Activated T-helper 1 cell treated with Interleukin-2 at 50 U/mL for 16 hours (primary cell): Measurements from ENCODE around the gene LPCAT1.

Experiments used
- DNase-seq: peaks from one replicate; pipeline ENCODE4 v3.0.0-alpha.2; 2020; ENCODE audit warnings: low read depth

Gene LPCAT1

GRCh38 chr5:1555011-1555807 lies 31.4 kb upstream of the LPCAT1 start:
- no peak for DNase-seq

DNA sequence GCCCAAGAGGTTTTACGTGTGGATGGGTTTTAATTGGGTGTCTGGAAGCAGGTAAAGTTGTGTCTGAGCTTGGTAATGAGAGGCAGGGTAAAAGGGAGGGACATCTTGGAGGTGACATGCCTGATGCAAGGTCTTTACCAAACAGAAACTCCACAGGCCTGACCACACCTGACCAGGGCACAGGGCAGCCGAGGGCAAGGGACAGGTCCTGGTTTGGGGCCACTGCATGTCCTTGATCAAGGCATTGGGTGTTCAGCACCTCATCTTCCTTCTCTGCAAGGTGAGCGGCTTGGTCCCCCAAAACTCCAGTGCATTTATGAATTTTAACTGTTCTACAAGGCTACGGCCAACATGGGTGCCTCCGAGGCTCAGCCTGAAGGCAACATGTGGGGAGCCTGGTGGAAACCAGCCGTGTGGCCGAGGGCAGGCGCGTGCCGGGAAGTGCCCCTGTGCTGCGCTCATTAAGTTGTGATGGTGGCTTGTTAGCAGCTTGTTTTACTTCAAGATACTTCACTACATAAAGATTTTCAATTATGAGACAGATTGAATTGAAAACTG lies 30.7 kb upstream of the LPCAT1 start:
- DNase-seq, result no peak

- no peak for DNase-seq
Observed at GRCh38 chr5:1553539-1554409, 30.0 kb upstream of the LPCAT1 start.

DNA sequence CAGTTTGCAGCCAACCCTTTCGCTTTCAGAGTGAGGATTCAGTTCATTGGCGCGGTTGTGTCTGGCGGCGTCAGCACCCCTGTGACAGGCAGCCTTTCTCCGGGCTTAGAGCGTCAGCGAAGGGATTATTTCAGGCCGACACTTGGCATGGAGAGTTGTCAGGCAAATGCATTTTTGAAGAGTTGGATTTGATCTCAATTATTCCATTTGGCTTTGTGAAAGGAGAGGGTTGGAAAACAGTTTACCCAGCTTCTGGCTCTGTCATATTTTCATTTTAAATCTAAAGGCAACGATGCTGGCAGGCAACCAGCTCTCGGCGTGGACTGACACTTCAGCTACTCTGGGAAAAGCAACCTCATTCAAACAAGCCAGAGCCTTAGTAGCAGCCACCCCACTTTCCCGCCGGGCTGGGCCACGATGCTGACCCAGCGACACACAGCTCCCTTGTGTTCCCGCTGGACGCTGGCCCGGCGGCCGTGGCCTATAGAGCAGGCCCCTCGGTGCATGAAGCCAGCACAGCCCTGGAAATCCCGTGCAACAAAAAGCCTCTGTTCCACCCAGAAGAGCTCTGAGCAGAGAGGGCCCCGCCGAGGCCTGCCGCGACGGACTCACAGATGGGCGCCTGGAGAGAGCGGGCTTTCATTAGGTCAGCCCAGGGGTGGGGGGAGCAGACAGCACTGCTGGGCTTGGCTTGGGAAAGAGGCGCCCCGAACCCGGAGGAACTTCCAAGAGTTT lies 28.9 kb upstream of the LPCAT1 start:
- no peak for DNase-seq

DNA sequence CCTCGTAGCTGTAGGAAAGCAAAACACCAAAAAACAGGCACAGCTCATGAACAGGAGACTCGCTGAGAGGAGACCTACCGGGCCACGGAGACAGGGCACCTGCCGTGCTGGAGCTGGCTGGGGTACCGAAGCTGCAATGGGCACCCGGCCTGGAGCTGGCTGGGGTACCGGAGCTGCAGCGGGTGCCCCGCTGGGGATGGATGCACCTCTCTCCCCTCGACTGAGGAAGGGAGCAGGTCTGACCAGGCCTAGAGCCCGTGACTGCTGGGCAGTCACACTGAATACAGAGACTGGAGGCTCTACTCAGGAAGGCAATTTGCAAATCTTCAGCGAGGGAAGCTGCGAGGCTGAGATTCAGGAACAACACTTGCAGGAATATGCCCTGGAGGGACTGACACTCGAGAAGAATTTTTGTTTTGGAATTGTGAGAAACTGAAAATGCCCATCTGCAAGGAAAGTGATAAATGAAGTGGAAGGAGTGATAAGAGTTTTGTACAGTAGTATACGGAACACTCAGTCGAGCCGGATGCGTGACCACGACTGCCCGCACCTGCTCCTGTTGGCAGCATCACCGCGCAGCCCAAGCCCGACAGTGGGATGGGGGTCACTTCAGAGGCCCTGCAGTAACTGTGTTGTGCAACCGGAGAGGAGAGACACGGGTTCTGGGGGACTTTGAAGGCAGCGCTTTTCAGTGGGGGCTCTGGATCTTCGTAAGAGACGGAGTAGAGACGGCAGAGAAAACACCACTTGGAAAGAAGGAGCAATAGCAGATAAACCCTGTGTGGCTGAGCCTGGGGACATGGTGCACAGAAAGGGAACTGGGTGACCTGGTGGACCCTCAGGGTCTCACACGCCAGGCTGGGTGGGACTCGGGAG lies 27.9 kb upstream of the LPCAT1 start:
- no peak for DNase-seq

DNA sequence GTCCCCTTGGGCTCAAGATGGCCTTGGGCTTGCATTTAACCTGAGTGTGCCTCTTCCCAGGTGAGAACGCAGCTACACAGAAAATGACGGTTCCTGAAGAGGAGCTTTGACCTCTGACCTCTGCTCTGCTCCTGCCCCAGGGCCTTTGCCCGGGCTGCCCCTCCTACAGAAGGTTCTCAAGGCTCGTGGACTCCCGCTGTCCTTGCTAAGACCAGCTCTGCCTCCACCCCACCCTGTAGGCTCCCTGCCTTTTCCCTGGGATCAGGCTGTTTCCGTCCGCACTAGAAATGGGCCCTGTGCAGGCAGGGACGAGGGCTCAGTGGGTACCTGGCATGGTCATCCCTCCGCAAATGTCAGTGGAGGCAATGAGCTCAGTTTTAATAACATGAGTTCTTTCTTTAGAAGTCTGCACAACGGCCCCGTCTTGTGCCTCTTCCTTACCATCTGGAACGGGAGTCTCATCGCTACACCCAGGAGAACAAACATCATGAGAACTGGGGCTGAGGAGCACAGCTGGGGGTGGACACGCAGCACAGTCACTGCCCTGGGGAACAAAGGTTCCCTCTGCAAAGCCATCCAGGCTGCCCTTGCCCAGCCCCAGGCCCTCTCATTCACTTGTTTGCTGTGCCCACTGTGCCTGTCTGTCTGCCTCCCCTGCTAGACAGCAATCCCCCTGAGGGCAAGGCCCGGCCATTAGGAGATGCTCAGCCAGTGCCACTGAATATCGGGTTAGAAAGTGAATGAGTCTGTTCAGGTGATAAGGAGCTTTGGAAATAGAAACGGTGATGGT lies 26.7 kb upstream of the LPCAT1 start:
- no peak for DNase-seq

DNA sequence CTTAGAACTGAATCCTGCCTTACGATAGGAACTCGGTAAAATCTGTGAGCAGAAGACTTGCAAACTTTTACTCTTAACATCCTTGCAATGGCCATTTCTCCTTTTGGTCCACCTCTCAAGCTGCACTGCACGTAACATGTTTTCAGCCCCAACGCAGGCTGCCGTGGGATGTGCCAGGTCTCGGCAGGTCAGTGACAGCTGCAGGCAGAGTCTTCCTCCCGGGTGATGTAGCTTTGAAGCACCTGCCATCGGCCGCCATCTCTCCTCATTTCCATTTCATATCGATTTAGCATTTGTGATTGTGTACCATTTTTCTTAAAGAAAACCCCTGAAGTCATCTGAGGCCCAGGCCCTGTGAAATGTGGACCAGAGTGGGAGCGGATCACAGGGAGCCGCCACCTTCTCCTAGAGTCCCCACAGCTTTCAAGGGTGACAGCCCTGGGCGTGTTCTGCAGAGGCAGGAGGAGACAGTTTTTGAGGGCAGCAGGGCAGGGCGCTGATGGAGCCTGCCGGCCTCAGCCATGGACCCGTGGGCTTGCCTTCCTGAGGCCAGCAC lies 25.8 kb upstream of the LPCAT1 start:
- DNase-seq, result no peak

DNA sequence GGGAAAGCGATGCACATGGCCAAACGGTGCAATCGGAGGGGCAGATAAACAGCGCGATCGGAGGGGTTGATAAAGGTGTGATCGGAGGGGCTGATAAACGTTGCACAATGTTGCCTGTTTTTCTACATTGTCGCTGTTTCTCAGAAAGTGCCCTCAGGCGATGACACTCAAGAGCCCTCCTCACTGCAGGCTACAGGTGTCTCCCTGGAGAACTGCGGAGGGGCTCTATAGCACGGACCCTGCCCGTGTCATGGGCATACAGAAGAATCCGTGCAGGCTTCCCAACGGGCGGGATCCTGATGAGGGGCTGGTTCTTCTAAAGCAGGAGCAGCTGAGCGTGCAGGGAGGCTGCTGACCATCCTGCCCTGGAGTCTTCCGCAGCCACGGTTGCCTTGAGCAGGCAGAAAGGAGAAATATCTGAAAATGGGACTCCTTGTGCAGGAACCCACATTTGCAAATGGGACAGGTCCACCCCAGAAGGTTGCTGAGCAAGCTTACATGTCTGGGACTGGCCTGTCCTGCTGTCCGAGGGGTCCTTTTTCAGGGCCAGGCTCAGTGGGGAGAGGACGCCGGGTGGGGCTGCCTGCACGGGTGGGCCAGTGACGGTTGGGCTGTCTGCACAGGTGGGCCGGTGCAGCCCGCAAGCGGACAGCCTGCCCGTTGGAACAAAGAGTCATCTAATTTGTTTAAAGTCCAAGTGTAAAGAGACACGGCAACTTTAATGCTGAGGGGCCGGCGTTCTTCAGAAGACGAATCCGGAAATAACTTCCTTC lies 25.1 kb upstream of the LPCAT1 start:
- no peak for DNase-seq

- DNase-seq, result no peak
Observed at GRCh38 chr5:1547655-1548054, 23.9 kb upstream of the LPCAT1 start.

DNA sequence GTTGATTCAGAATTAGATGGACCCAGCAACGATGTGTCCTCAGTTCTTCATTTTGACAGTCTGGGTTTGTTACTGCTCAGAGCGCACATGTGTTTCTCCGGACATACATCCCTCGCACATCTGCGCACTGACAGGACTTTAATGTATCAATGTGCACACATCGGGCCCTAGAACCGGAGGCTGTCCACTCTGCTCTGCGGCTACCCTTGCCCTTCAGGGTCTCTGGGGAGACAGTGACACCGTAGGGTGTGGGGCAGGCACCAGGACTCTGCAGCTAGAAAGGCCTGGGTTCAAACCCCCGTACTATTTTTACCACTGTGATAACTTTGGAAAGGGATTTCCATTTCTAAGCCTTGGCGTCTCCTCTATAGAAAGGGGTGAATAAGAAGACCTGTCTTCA lies 23.5 kb upstream of the LPCAT1 start:
- no peak for DNase-seq

- no peak for DNase-seq
Observed at GRCh38 chr5:1546556-1546955, 22.8 kb upstream of the LPCAT1 start.

- no peak for DNase-seq
Observed at GRCh38 chr5:1545805-1546355, 22.1 kb upstream of the LPCAT1 start.

GRCh38 chr5:1545126-1545804 lies 21.5 kb upstream of the LPCAT1 start:
- DNase-seq, result no peak

- DNase-seq, result no peak
Observed at GRCh38 chr5:1544294-1544961, 20.7 kb upstream of the LPCAT1 start.

DNA sequence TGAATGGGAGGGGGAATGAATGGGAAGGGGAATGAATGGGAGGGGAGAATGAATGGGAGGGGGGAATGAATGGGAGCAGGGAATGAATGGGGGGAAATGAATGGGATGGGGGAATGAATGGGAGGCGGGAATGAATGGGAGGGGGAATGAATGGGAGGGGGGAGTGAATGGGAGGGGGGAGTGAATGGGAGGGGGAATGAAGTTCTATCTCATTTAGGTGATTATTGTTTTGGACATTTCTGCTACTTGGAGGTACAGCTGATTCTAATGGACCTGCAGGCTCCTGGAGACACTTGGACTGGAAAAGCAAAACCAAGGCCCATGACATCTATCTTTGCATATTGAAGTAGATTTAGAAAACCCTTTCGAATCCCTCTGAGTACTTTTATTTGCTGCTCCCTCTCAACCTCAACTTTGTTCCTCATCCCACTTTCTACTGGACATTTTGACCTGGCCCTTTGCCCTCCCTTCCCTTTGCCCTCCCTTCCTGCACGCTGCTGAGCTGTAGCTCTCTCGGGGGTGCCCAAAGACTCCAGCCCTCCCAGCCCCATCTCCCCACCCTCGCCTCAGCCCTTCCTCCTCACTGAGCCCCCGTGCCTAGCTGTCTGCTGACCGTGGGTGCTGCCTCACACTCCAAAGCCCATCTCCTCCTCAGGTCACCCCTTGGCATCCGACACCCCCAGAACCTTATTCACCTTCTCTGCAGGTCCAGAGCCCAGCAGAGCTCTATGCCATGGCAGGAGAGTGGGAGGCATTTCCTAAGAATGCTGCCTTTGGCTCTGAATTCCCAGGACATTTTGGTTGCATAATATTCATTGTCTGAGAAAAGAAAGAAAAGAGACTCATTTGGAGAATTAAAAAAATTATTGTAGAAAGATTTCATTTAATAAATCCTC lies 19.9 kb upstream of the LPCAT1 start:
- no peak for DNase-seq

- DNase-seq, result no peak
Observed at GRCh38 chr5:1542781-1543180, 19.0 kb upstream of the LPCAT1 start.
